Hepatocyte (in vitro differentiated cells): ENCODE data around the gene BIRC7. TPM values are rescaled to one million over a fixed set of nuclear protein-coding genes. Genes with fewer than 3 reads are reported as not detected.

ENCODE experiments used
- DNase-seq: peaks from one replicate; pipeline ENCODE4 v3.0.0-alpha.2; 2016; ENCODE audit warnings: low spot score
- H2AFZ ChIP-seq: fragments of 200-600 bp; sonication (generic); 2 replicates; pipeline ENCODE4 v1.6.0; 2016; ENCODE audit warnings: antibody characterized with exemption, mild to moderate bottlenecking
- H3K27ac ChIP-seq: fragments of 200-600 bp; sonication (generic); 2 replicates; pipeline ENCODE4 v1.5.1; 2016; ENCODE audit warnings: mild to moderate bottlenecking
- H3K27me3 ChIP-seq: fragments of 200-600 bp; sonication (generic); 2 replicates; pipeline ENCODE4 v1.6.1; 2016
- H3K36me3 ChIP-seq: fragments of 200-600 bp; sonication (generic); replicated peaks from 2 replicates; pipeline ENCODE4 v1.5.1; 2016; ENCODE audit warnings: low read depth; ENCODE audit not compliant: insufficient read depth
- H3K4me1 ChIP-seq: fragments of 200-600 bp; sonication (generic); 2 replicates; pipeline ENCODE4 v1.5.1; 2016; ENCODE audit warnings: mild to moderate bottlenecking, moderate library complexity; ENCODE audit not compliant: insufficient read depth
- H3K4me2 ChIP-seq: fragments of 200-600 bp; sonication (generic); 2 replicates; pipeline ENCODE4 v1.6.0; 2016
- H3K4me3 ChIP-seq: fragments of 200-600 bp; sonication (generic); 2 replicates; pipeline ENCODE4 v1.5.1; 2016; ENCODE audit warnings: mild to moderate bottlenecking
- H3K79me2 ChIP-seq: fragments of 200-600 bp; sonication (generic); 2 replicates; pipeline ENCODE4 v1.6.0; 2017; ENCODE audit warnings: mild to moderate bottlenecking
- H3K9me2 ChIP-seq: fragments of 200-600 bp; sonication (generic); replicated peaks from 2 replicates; pipeline ENCODE4 v1.6.0; 2017; ENCODE audit warnings: mild to moderate bottlenecking; ENCODE audit not compliant: insufficient read depth
- H3K9me3 ChIP-seq: fragments of 200-600 bp; sonication (generic); 2 replicates; pipeline ENCODE4 v1.5.1; 2016; ENCODE audit warnings: low read depth, mild to moderate bottlenecking
- H4K20me1 ChIP-seq: fragments of 200-600 bp; sonication (generic); 2 replicates; pipeline ENCODE4 v1.6.0; 2016; ENCODE audit warnings: mild to moderate bottlenecking; ENCODE audit not compliant: insufficient read depth, poor library complexity, severe bottlenecking
- CTCF ChIP-seq: fragments of 200-600 bp; sonication (generic); IDR thresholded peaks from 2 replicates; pipeline ENCODE4 v1.5.1; 2016; ENCODE audit warnings: antibody characterized with exemption, mild to moderate bottlenecking; ENCODE audit not compliant: poor library complexity
- EZH2 ChIP-seq: fragments of 200-600 bp; sonication (generic); IDR thresholded peaks from 2 replicates; pipeline ENCODE4 v1.6.1; 2016; ENCODE audit warnings: antibody characterized with exemption, mild to moderate bottlenecking, borderline replicate concordance
- EZH2phosphoT487 ChIP-seq: fragments of 200-600 bp; sonication (generic); IDR thresholded peaks from one replicate; pipeline ENCODE4 v1.6.1; 2018; ENCODE audit warnings: antibody characterized with exemption, mild to moderate bottlenecking, low read depth, moderate library complexity; ENCODE audit not compliant: unreplicated experiment, severe bottlenecking
- WGBS: methylation state at CpG from one replicate; pipeline ENCODE4 v1.1.6; 2016; ENCODE audit warnings: low lambda C conversion rate; ENCODE audit errors: missing lambda C conversion rate; 5-methylcytosine and 5-hydroxymethylcytosine counted together
- polyA plus RNA-seq: library from polyadenylated mRNA; unstranded; fragments of >200 nt; fragmentation: Nextera tagmentation; extraction: Ambion mirVana; gene quantifications from 2 replicates; pipeline ENCODE4 v1.2.1, GENCODE V29; 2016
- total RNA-seq: library from RNA; depleted of rRNA; stranded (reverse); fragments of >200 nt; gene quantifications from 2 replicates; pipeline ENCODE4 v1.2.3, GENCODE V29; 2014

Gene BIRC7
- total and polyA plus RNA-seq, 2 experiments from 2014 or later: 0.43 to 2.0 TPM

- Histone ChIP-seq H3K4me1 (no peaks in the 10 kb centered on the region), H3K4me3 (no peak overlapping the region), H3K9me3 (no peaks in the 10 kb centered on the region), H3K27ac (no peak overlapping the region), H3K36me3 (no peaks in the 10 kb centered on the region), H3K27me3 (no peaks in the 10 kb centered on the region), H4K20me1 (no peaks in the 10 kb centered on the region), H2AFZ (no peak overlapping the region), H3K9me2 (no peaks in the 10 kb centered on the region), H3K79me2 (no peaks in the 10 kb centered on the region), H3K4me2 (no peak overlapping the region)
- no peak for DNase-seq
- TF ChIP-seq CTCF: no peak
- TF ChIP-seq EZH2: no peak
- 75% methylated on average over 50 of the region's 50 CpGs for WGBS
These were observed 11.0 kb downstream of the BIRC7 start for GRCh38 chr20:63246490-63247288.

- H3K9me2 ChIP-seq: no peaks in the 10 kb centered on the region
- H3K27ac ChIP-seq: no peak overlapping the region
- no peak for DNase-seq
- no peaks in the 10 kb centered on the region for H3K9me3 ChIP-seq
- H3K27me3 ChIP-seq: peaks cover 5% of the 10 kb centered on the region
- H3K79me2 ChIP-seq: no peaks in the 10 kb centered on the region
- no peak overlapping the region for H2AFZ ChIP-seq
- 89% methylated on average over 20 of the region's 24 CpGs for WGBS
- H3K4me3 ChIP-seq: no peak overlapping the region
- no peaks in the 10 kb centered on the region for H3K36me3 ChIP-seq
- no peak overlapping the region for H3K4me2 ChIP-seq
- H3K4me1 ChIP-seq: no peaks in the 10 kb centered on the region
- no peaks in the 10 kb centered on the region for H4K20me1 ChIP-seq
- TF ChIP-seq CTCF (no peak), EZH2 (no peak), EZH2phosphoT487 (no peak)
These were observed 12.0 kb downstream of the BIRC7 start for GRCh38 chr20:63247671-63248228.

GRCh38 chr20:63248835-63249591, 13.3 kb downstream of the BIRC7 start:
- Histone ChIP-seq H2AFZ (no peak overlapping the region), H3K27ac (no peak overlapping the region), H3K4me3 (no peak overlapping the region), H3K4me2 (no peak overlapping the region), H3K79me2 (no peaks in the 10 kb centered on the region), H3K27me3 (peaks cover 13% of the 10 kb centered on the region), H3K4me1 (peaks cover 3% of the 10 kb centered on the region), H4K20me1 (no peaks in the 10 kb centered on the region), H3K9me3 (no peaks in the 10 kb centered on the region), H3K36me3 (no peaks in the 10 kb centered on the region), H3K9me2 (no peaks in the 10 kb centered on the region)
- 82% methylated on average over 24 of the region's 25 CpGs for WGBS
- no peak for TF ChIP-seq CTCF
- no peak for TF ChIP-seq EZH2phosphoT487
- no peak for TF ChIP-seq EZH2
- DNase-seq: no peak
